Duodenal mucosa (tissue), 2 donors: ENCODE data around the gene HMCN2.

ENCODE experiments used
- H3K27ac ChIP-seq: one replicate; pipeline ENCODE4 v1.7.0; 2013; ENCODE audit warnings: low read depth, low read length
- H3K27me3 ChIP-seq, 2 donors: one replicate each; pipeline ENCODE4 v1.7.0; 2013; ENCODE audit warnings: low read length in 2 of 2, control low read depth in 1 of 2; ENCODE audit not compliant: insufficient read depth in 2 of 2, control insufficient read depth in 1 of 2
- H3K36me3 ChIP-seq, 2 donors: one replicate each; pipeline ENCODE4 v1.7.0; 2013; ENCODE audit warnings: low read length in 2 of 2, control low read depth in 1 of 2; ENCODE audit not compliant: insufficient read depth in 2 of 2, control insufficient read depth in 1 of 2
- H3K4me1 ChIP-seq, 2 donors: one replicate each; pipeline ENCODE4 v1.7.0; 2013; ENCODE audit warnings: low read length in 2 of 2, control low read depth in 1 of 2; ENCODE audit not compliant: insufficient read depth in 2 of 2, control insufficient read depth in 1 of 2
- H3K4me3 ChIP-seq, 2 donors: one replicate each; pipeline ENCODE4 v1.7.0; 2013; ENCODE audit warnings: low read length in 2 of 2, low read depth in 1 of 2
- H3K9ac ChIP-seq, 2 donors: one replicate each; pipeline ENCODE4 v1.7.0; 2013; ENCODE audit warnings: low read length in 2 of 2, low read depth in 1 of 2
- H3K9me3 ChIP-seq, 2 donors: one replicate each; pipeline ENCODE4 v1.7.0; 2013; ENCODE audit warnings: low read length in 2 of 2, control low read depth in 1 of 2; ENCODE audit not compliant: control insufficient read depth in 1 of 2

The HMCN2 gene

DNA sequence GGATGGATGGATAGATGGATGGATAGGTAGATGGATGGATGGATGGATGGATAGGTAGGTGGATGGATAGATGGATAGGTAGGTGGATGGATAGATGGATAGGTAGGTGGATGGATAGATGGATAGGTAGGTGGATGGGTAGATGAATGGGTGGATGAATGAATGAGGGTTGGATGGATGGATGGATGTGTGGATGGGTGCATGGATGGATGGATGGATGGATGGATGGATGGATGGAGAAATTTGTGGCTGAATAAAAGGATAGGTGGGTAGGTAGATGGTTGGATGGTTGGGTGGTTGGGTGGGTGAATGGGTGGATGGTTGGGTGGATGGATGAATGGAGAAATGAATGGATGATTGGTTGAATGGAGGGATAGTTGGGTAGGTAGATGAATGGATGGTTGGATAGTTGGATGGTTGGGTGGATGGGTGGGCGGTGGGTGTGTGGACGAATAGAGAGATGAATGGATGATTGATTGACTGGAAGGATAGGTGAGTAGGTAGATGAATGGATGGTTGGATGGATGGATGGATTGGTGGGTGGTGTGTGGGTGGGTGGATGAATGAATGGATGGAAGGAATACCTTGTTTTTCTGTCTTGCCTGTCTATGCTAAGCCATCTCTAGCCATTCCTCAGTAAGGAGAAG lies 108.2 kb downstream of the HMCN2 start:
- no peaks in the 10 kb centered on the region for H3K9me3 ChIP-seq
- H3K4me1 ChIP-seq, result no peaks in the 10 kb centered on the region
- H3K27ac ChIP-seq, result no peak overlapping the region
- no peak overlapping the region for H3K9ac ChIP-seq
- H3K27me3 ChIP-seq, result no peaks in the 10 kb centered on the region
- no peaks in the 10 kb centered on the region for H3K36me3 ChIP-seq
- H3K4me3 ChIP-seq, result no peak overlapping the region

DNA sequence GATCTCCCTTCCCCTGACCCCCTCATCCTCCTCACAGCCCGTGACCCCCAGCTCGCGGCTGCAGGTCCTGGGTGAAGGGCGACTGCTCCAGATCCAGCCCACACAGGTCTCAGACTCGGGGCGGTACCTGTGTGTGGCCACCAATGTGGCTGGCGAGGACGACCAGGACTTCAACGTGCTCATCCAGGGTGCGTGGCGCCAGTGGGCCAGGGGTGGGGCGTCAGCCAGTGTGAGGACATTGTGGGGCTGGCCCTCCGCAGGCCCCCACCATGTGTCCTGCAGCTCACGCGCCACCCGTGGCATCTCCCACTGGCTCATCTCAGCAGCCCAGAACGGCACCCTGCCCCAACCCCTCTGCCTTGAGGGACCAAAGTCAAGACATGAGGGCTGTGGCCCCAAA lies 112.1 kb downstream of the HMCN2 start:
- Histone ChIP-seq H3K4me3 (no peak overlapping the region), H3K9me3 (no peaks in the 10 kb centered on the region), H3K27ac (no peak overlapping the region), H3K36me3 (no peaks in the 10 kb centered on the region), H3K27me3 (no peaks in the 10 kb centered on the region), H3K9ac (no peak overlapping the region), H3K4me1 (no peaks in the 10 kb centered on the region)

DNA sequence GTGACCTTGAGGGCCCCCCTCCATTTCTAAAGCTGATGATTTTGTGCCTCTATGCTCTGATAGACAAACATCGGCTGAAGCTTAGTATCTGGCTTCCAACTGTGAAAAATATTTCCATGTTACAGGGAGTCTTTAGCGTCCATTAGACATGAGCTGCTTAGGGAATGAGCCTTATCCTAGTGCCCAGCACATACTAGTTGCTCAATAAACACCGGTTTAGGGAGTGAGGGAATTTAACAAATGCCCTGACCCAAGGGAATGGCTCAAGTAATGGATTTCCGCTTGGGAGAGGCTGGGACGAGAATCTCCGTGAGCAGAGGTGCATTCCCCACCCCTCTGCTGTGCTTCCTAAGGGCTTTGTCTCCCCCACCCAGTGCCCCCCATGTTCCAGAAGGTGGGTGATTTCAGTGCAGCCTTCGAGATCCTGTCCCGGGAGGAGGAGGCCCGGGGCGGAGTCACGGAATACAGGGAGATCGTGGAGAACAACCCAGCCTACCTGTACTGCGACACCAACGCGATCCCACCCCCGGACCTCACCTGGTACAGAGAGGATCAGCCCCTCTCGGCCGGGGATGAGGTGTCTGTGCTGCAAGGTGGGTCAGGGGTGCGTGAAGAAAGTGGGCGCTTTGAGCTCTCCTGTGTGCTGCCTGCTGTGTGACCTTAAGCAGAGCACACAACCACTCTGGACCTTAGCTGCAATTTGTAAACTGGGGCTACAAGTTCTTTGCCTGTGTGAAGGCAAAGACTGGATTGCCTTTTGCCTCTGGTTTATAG lies 113.5 kb downstream of the HMCN2 start:
- no peaks in the 10 kb centered on the region for H3K27me3 ChIP-seq
- no peak overlapping the region for H3K9ac ChIP-seq
- no peaks in the 10 kb centered on the region for H3K36me3 ChIP-seq
- no peaks in the 10 kb centered on the region for H3K9me3 ChIP-seq
- H3K4me3 ChIP-seq, result no peak overlapping the region
- no peaks in the 10 kb centered on the region for H3K4me1 ChIP-seq
- H3K27ac ChIP-seq, result no peak overlapping the region

DNA sequence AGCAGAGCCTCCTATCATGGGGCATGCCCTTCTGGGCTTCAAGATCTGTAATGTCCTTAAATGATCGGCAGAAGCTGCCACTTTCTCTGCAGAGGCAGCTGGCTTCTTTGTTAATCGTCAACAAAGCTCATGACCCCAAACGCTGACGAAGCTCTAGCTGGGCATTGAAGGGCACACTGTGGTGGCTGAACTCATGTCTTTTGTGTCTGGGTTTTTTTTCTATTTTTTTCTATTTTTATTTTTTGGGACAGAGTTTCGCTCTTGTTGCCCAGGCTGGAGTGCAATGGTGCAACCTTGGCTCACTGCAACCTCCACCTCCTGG lies 114.0 kb downstream of the HMCN2 start:
- Histone ChIP-seq H3K9ac (no peak overlapping the region), H3K36me3 (no peaks in the 10 kb centered on the region)

DNA sequence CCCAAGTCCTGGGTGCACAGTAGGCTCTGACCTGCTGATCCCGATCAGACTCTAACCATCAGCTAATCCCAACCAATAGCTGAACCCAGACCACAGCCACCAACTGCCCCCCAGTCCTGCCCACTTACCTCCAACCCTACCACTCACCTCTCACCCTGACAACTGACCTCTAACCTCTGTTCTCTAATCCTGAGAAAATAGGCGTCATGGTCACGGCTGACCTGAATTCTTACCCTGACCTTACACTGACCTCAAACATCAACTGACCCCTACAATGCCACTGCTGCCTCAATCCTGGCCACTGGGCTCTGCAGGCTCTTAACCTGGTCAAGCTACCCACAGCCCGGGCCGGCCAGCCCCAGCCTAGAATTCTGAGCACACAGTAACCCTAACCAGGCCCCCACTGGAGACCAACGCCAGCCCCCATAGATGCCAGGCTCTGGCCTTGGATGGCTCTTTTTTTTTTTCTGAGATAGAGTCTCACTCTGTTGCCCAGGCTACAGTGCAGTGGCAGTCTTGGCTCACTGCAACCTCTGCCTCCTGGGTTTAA lies 115.4 kb downstream of the HMCN2 start:
- H3K27me3 ChIP-seq, result no peaks in the 10 kb centered on the region
- no peaks in the 10 kb centered on the region for H3K36me3 ChIP-seq
- no peak overlapping the region for H3K4me3 ChIP-seq
- no peak overlapping the region for H3K9ac ChIP-seq
- H3K9me3 ChIP-seq, result no peaks in the 10 kb centered on the region
- H3K27ac ChIP-seq, result no peak overlapping the region
- H3K4me1 ChIP-seq, result no peaks in the 10 kb centered on the region

More for the DNA sequence above, 114.0 kb downstream of the HMCN2 start:
- Histone ChIP-seq H3K27ac (no peak overlapping the region), H3K4me1 (no peaks in the 10 kb centered on the region), H3K4me3 (no peak overlapping the region), H3K9me3 (no peaks in the 10 kb centered on the region), H3K27me3 (no peaks in the 10 kb centered on the region)

DNA sequence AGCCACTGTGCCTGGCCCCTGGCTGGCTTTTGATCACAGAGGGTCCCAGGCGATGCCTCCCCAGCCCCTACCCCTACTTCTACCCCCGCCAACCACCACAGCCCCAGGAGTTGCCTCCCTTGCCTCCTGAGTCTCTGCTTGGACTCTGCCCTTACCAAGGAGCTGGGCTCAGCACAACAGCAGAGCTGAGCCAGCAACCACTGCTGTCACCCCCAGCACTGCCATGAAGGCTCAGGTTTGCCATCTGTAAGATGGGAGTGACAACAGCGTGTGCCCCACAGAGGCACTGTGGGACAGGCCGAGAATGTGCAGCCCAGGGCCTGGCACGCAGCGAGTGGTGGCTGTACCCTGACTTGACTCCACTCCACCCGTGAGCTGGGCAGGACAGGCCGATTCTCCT lies 116.1 kb downstream of the HMCN2 start:
- Histone ChIP-seq H3K36me3 (no peaks in the 10 kb centered on the region), H3K27me3 (no peaks in the 10 kb centered on the region), H3K9ac (no peak overlapping the region), H3K4me3 (no peak overlapping the region), H3K27ac (no peak overlapping the region), H3K9me3 (no peaks in the 10 kb centered on the region), H3K4me1 (no peaks in the 10 kb centered on the region)

DNA sequence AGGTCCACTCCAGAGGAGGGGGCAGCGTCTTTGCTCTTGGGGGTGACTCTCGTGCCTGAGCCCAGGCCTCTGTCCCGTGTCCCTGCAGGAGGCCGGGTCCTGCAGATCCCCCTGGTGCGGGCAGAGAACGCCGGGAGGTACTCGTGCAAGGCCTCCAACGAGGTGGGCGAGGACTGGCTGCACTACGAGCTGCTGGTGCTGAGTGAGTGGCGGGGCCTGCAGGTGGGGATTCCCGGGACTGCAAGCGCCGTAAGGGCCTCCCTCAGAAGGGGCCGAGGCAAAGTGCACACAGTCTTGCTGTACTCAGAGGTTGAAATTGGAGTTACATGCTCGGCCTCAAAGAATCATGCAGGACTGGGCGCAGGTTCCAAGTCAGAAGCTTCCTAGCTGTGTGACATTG lies 116.5 kb downstream of the HMCN2 start:
- Histone ChIP-seq H3K4me1 (no peaks in the 10 kb centered on the region), H3K9me3 (no peaks in the 10 kb centered on the region), H3K4me3 (no peak overlapping the region), H3K36me3 (no peaks in the 10 kb centered on the region), H3K27me3 (no peaks in the 10 kb centered on the region), H3K9ac (no peak overlapping the region), H3K27ac (no peak overlapping the region)

DNA sequence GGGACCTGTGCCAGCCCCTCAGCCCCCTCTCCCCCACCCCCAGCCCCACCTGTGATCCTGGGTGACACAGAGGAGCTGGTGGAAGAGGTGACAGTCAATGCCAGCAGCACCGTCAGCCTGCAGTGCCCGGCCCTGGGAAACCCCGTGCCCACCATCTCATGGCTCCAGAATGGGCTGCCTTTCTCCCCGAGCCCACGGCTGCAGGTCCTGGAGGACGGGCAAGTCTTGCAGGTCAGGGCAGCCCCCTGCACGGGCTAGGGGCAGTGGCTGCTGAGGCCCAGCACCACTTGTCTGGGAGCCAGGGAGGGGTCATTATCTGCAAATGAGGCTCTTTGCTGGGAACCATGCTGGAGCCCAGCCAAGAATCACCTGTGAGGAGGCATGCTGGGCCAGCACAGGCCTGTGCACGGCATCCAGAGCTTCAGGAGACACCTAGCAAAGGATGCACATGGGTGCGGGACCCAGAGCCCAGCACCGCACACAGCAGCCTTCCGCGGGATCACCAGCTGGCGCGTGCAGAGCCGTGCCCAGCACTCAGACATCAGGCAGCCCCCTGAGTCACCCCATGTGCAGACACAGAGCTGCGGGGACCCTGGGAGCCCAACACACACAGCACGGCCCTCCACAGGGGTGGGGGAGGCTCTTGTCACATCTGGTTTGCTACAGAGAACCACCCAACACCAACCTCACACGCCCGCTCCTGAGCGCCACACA lies 117.2 kb downstream of the HMCN2 start:
- H3K9ac ChIP-seq, result no peak overlapping the region
- H3K27me3 ChIP-seq, result no peaks in the 10 kb centered on the region
- no peak overlapping the region for H3K27ac ChIP-seq
- H3K4me3 ChIP-seq, result no peak overlapping the region
- no peaks in the 10 kb centered on the region for H3K36me3 ChIP-seq
- no peaks in the 10 kb centered on the region for H3K4me1 ChIP-seq
- no peaks in the 10 kb centered on the region for H3K9me3 ChIP-seq

DNA sequence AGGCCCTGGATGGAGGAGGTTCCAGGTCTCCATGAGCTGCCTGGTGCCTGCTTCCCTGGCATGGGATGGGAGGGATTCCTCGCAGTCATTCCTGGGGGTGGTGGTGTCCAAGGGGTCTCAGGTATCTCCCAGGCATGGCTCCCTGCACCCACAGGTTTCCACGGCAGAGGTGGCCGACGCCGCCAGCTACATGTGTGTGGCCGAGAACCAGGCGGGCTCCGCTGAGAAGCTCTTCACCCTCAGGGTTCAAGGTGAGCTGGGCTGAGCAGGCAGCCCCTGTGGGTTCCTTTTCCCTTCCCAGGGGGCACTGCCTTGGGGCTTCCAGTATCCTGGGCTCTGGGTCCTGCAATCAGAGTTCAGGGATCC lies 117.8 kb downstream of the HMCN2 start:
- Histone ChIP-seq H3K4me3 (no peak overlapping the region), H3K9ac (no peak overlapping the region), H3K36me3 (no peaks in the 10 kb centered on the region), H3K27ac (no peak overlapping the region), H3K9me3 (no peaks in the 10 kb centered on the region), H3K4me1 (no peaks in the 10 kb centered on the region), H3K27me3 (no peaks in the 10 kb centered on the region)

DNA sequence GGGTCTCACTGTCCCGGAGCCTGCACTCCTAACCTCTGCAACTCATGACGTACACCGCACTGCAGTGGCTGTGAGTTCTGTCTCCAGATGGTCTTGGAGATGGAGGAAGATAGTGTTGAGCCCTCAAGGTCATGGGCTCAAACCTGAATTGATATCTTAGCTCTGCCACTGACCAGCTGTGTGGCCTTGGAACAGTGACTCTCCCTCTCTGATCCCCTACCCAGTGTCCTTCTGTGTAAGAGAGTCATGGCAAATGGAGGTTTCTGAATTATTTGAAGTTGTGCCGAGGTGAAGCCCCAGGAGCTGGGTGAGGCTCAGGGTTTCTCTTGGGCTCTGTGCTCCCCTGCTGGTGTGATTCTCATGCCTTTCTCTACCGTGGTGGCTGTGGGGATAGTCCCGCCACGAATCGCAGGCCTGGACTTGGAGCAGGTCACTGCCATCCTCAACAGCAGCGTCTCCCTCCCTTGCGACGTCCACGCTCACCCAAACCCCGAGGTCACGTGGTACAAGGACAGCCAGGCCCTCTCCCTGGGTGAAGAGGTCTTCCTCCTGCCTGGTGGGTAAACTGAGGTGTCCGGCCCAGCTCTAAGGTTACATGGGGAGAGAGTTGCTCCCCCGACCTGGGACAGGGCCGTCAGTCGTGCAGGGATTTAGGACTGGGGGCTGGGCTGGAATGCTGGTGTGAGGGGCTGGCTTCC lies 118.6 kb downstream of the HMCN2 start:
- no peaks in the 10 kb centered on the region for H3K4me1 ChIP-seq
- H3K27ac ChIP-seq, result no peak overlapping the region
- no peaks in the 10 kb centered on the region for H3K36me3 ChIP-seq
- no peak overlapping the region for H3K9ac ChIP-seq
- no peaks in the 10 kb centered on the region for H3K27me3 ChIP-seq
- H3K9me3 ChIP-seq, result no peaks in the 10 kb centered on the region
- no peak overlapping the region for H3K4me3 ChIP-seq
